ENCODE measurements around the gene MLLT6. TPM values are rescaled to one million over a fixed set of nuclear protein-coding genes. Genes with fewer than 3 reads are reported as not detected.

MLLT6 gene
- total RNA-seq, 1 experiment from 2014 or later, result 12.4 TPM

- no peak for DNase-seq (ENCODE audit: low read depth)
Observed at GRCh38 chr17:38706505-38707216, 1.6 kb downstream of the MLLT6 start.

DNA sequence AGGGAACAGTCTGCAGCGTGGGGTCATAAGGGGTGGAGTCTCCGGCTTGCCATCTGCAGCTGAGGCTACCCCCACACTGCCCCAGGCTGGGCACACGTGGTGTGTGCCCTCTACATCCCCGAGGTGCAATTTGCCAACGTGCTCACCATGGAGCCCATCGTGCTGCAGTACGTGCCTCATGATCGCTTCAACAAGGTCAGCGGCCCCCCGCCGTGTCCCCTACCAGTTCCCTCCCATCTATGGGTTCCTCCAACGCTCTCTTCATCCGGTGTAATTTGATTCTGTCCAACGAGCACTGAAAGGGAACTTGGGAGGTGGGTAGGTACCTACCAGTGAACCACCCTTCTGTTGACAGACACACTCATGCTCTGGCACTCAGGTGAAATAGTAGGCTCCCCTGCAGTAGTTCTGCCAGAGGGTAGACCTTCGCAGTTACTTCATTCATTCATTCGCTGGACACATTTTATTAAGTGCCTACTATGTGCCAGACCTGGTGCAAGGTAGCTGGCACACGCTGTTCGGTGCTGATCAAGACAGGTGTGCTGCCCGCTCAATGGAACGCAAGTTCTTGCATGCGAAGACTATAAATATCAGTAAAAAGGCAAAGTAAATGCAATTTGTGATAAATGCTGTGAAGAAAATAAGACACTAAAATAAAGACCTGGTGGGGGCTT is 2.7 kb downstream of the MLLT6 start:
- DNase-seq (ENCODE audit: low read depth), result no peak

GRCh38 chr17:38709104-38709820 is 4.2 kb downstream of the MLLT6 start:
- no peak for DNase-seq (ENCODE audit: low read depth)

GRCh38 chr17:38709864-38710603 is 5.0 kb downstream of the MLLT6 start:
- no peak for DNase-seq (ENCODE audit: low read depth)

DNA sequence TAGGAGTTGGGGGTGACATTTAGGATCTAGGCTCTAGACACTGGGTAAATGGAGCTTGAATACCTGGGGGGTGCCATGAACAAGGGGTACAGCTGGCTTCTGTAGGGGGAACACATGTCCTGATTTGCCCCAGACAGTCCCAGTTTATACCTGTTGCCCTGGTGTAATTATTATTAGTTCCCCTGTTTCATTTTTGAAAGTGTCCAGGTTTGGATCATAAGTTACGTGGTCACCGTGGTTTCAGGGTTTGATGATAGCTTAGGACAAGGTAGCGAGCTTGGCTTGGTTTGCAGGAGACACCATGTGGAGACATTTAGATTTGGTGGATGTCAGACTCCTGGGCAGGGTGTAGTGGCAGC is 5.5 kb downstream of the MLLT6 start:
- DNase-seq (ENCODE audit: low read depth), result no peak

DNA sequence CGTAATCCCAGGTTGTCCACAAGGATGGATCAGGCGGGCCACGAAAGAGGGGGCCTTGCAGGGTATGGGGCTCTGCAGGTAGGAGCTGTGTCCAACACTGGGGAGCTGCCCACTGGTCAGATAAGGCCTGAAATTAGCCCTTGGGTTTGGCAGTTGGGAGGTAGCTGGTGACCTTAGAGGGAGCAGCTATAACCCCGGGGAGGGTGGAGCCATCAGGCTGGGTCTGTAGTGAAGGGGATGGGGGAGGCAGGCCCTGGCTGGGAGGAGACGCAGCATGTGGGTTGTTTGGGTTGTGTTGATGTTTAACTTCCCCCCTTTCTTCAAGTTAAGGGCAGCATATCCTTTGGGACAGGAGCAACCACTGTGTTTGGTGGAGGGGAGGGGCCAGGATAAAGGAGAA is 5.9 kb downstream of the MLLT6 start:
- DNase-seq (ENCODE audit: low read depth), result no peak

GRCh38 chr17:38711792-38712571 is 6.9 kb downstream of the MLLT6 start:
- DNase-seq (ENCODE audit: low read depth), result no peak

- no peak for DNase-seq (ENCODE audit: low read depth)
Observed at GRCh38 chr17:38712593-38712992, 7.5 kb downstream of the MLLT6 start.

GRCh38 chr17:38713456-38714075 is 8.5 kb downstream of the MLLT6 start:
- no peak for DNase-seq (ENCODE audit: low read depth)

DNA sequence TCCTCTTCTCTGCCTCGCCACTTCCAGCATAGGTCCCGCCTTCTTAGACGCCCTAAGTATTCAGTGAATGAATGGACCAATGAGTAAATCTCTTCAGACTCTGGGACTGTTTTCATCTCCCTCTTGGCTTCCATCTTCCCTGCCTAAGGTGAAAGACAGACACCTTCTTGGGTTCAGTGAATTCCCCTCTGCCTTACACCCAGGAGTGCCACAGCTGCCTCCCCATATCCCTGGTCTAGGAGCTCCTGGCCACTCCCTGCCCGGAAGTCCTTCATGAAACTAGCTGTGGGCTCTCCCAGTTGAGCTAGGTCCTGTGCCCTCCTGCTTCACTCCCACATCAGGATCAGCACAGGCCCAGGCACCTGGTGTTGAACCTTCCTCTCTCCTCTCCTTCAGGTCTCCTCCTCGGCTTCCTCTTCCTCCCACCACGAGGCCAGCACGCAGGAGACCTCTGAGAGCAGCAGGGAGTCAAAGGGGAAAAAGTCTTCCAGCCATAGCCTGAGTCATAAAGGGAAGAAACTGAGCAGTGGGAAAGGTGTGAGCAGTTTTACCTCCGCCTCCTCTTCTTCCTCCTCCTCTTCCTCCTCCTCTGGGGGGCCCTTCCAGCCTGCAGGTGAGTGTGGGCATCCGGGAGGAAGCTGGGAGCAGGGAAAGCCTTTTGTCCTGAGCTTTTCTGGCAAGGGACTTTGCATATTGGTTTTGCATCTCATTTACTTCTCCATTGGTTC is 10.3 kb downstream of the MLLT6 start:
- DNase-seq (ENCODE audit: low read depth), result no peak

GRCh38 chr17:38716368-38717005 is 11.4 kb downstream of the MLLT6 start:
- no peak for DNase-seq (ENCODE audit: low read depth)

- no peak for DNase-seq (ENCODE audit: low read depth)
Observed at GRCh38 chr17:38717139-38717745, 12.2 kb downstream of the MLLT6 start.

DNA sequence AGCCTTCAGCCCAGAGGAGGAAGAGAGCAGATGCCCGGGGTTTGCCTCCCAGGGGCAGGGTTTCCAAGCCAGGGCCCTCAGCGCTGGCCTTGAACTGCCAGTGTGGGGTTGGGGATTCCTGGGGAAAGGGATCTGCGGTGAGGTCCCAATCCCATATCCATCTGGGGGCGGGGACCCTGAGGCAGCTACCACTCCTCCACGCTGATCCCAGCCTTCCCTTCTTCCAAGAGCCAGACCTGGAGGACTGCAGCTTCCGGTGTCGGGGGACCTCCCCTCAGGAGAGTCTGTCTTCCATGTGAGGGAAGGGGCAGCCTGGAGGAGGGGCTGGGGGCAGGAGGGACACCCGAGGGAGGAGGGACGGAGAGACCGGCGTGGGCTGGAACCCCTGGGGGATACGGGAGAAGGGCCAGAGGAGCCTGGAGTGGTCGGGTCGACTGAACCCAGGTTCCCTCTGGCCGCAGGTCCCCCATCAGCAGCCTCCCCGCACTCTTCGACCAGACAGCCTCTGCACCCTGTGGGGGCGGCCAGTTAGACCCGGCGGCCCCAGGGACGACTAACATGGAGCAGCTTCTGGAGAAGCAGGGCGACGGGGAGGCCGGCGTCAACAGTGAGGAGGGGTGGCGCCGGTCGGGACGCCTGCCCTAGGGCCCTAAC is 14.3 kb downstream of the MLLT6 start:
- no peak for DNase-seq (ENCODE audit: low read depth)

- DNase-seq (ENCODE audit: low read depth), result no peak
Observed at GRCh38 chr17:38719943-38720641, 15.0 kb downstream of the MLLT6 start.

DNA sequence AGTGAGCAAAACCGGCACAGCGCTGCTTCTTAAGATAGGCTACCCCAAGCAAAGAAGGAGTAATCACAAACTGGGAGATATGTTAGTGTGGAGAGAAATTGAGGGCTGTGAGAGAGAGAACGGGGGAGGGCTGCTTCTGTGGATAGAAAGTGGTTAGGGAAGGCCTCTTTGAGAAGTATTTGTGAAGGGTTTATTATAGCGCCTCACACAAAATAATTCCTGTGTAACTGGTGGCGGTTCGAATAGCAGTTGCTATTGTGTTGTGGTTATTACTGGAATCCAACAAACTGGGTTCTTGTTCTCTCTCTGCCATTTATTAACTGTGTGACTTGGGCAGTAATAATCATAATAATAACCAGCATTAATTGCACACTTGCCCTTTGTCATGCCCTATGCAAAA is 15.9 kb downstream of the MLLT6 start:
- no peak for DNase-seq (ENCODE audit: low read depth)

DNA sequence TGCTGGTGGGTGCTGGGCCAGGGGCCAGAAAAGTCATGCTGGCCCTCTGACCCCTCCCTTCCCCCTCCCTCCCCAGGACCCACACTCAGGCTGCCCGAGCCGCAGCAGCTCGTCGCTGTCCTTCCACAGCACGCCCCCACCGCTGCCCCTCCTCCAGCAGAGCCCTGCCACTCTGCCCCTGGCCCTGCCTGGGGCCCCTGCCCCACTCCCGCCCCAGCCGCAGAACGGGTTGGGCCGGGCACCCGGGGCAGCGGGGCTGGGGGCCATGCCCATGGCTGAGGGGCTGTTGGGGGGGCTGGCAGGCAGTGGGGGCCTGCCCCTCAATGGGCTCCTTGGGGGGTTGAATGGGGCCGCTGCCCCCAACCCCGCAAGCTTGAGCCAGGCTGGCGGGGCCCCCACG is 16.7 kb downstream of the MLLT6 start:
- DNase-seq (ENCODE audit: low read depth), result no peak

GRCh38 chr17:38724337-38724988 is 19.4 kb downstream of the MLLT6 start:
- DNase-seq (ENCODE audit: low read depth), result peak; percentile 52

DNA sequence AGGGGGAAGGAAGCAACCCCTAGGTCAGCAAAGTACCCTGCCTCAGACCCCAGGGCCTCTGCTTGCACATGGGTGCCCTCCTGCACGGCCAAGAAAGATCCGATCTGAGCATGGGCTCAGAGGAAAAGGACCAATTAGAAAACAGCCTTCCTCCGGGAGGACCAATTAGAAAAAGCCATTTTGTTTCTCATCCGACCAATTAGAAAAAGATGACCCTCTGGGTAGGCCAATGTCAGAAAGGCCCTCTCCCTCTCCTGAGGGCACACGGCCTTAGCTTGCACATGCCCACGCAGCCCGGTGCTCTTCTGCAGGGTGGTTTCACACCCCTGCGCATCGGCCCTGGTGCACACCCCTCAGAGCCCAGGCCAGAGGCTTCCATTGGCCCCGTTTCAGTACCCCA is 20.0 kb downstream of the MLLT6 start:
- DNase-seq (ENCODE audit: low read depth), result no peak
